A673 (cell line): ENCODE results near the gene GGT5. TPM values are rescaled to one million over a fixed set of nuclear protein-coding genes. Genes with fewer than 3 reads are reported as not detected.

Source experiments
- BruUV-seq: library from RNA; stranded (reverse); fragments of 400-500 nt; replicated peaks from 2 replicates; lab custom pipeline; 2021; lab: Mats Ljungman, UMichigan
- CTCF ChIA-PET: fragments of 300-600 bp; sonication (Branson Sonifier 250); formaldehyde crosslinking; loops from one replicate; lab custom pipeline; 2022; ENCODE audit warnings: antibody characterized with exemption; lab: Charles Lee
- POLR2A ChIA-PET: fragments of 300-600 bp; sonication (Branson Sonifier 250); formaldehyde crosslinking; loops from one replicate; lab custom pipeline; 2022; ENCODE audit warnings: antibody characterized with exemption; ENCODE audit not compliant: low non-redundant PET; lab: Charles Lee
- DNase-seq: peaks from one replicate; pipeline ENCODE4 v3.0.0-alpha.2; 2015; ENCODE audit warnings: low spot score
- H3K27ac ChIP-seq: fragments of 200-600 bp; sonication (generic); 2 replicates; pipeline ENCODE4 v1.5.1; 2016; ENCODE audit warnings: mixed run types, low read depth, mild to moderate bottlenecking, mixed read lengths, antibody characterized with exemption, low read length; ENCODE audit not compliant: poor library complexity, severe bottlenecking
- H3K27me3 ChIP-seq: fragments of 200-600 bp; sonication (generic); replicated peaks from 2 replicates; pipeline ENCODE4 v1.6.1; 2017; ENCODE audit warnings: mixed run types, low read depth, mild to moderate bottlenecking, mixed read lengths, antibody characterized with exemption, low read length; ENCODE audit not compliant: insufficient read depth, poor library complexity
- H3K36me3 ChIP-seq: fragments of 200-600 bp; sonication (generic); 2 replicates; pipeline ENCODE4 v1.6.1; 2016; ENCODE audit warnings: mixed run types, mild to moderate bottlenecking, mixed read lengths, antibody characterized with exemption, low read length; ENCODE audit not compliant: insufficient read depth, poor library complexity, severe bottlenecking
- H3K4me1 ChIP-seq: fragments of 200-600 bp; sonication (generic); 2 replicates; pipeline ENCODE4 v1.6.1; 2017; ENCODE audit warnings: mixed run types, mild to moderate bottlenecking, mixed read lengths, antibody characterized with exemption, low read length; ENCODE audit not compliant: insufficient read depth, poor library complexity, severe bottlenecking
- H3K4me3 ChIP-seq: fragments of 200-600 bp; sonication (generic); 2 replicates; pipeline ENCODE4 v1.5.1; 2016; ENCODE audit warnings: low read depth, mixed run types, mild to moderate bottlenecking, mixed read lengths, low read length; ENCODE audit not compliant: poor library complexity, severe bottlenecking
- H3K9me3 ChIP-seq: fragments of 200-600 bp; sonication (generic); 2 replicates; pipeline ENCODE4 v1.6.1; 2016; ENCODE audit warnings: mixed run types, low read depth, mild to moderate bottlenecking, mixed read lengths, antibody characterized with exemption, low read length; ENCODE audit not compliant: poor library complexity, severe bottlenecking
- EZH2 ChIP-seq: fragments of 200-600 bp; sonication (generic); IDR thresholded peaks from 2 replicates; pipeline ENCODE4 v1.6.1; 2017; ENCODE audit warnings: borderline replicate concordance, low read depth, mild to moderate bottlenecking, mixed read lengths, antibody characterized with exemption, low read length; ENCODE audit not compliant: poor library complexity, severe bottlenecking
- intact Hi-C: fragments of 100-400 bp; cut with micrococcal nuclease; formaldehyde crosslinking; loops from one replicate; pipeline ENCODE4 v1.10.0; 2022; ENCODE audit not compliant: unreplicated experiment
- total RNA-seq: library from RNA; stranded (reverse); gene quantifications from 2 replicates; pipeline ENCODE4 v1.2.3, GENCODE V29; 2021
- TF ChIP-seq, protein P1 (sequence below): fragments of 300-800, 200-600 bp; sonication (generic); conservative IDR thresholded peaks from 2 replicates; pipeline ENCODE4 v1.5.1; 2017; ENCODE audit warnings: low read depth, mild to moderate bottlenecking, antibody characterized with exemption, low read length, moderate library complexity, mixed read lengths

GGT5 gene
- total RNA-seq, 1 experiment from 2014 or later: not detected

DNA sequence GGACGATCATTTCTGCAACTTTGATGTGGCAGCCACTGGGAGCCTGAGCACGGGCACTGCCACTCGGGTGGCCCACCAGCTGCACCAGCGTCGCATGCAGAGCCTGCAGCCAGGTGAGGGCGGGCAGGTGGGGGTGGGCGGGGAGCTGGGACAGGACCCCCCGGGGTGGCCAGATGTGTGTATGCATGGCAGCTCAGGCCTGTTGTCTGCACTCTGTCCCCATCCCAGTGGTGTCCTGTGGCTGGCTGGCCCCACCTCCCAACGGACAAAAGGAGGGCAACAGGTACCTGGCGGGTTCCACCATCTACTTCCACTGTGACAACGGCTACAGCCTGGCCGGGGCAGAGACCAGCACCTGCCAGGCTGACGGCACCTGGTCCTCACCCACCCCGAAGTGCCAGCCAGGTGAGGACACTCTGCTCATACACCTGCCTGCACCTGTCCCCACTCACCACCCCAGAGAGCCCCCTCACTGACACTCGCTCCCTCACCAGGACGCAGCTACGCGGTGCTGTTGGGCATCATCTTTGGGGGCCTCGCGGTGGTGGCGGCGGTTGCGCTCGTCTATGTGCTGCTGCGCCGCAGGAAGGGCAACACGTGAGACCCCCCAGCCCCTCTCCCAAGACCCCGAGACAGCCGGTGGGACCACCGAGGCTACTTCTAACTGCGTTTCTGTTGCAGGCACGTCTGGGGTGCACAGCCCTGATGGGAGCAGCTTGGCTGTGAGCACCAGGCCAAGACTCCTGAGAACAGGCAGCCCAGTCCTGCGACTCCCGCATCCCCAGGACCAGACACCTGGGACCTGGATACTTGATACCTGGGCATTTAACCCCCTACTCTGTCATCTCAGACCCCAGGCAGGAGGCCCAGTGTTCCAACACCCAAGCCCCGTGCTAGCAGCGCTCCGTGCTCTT is 56.9 kb downstream of the GGT5 start:
- Histone ChIP-seq H3K4me3 (no peak overlapping the region), H3K4me1 (no peaks in the 10 kb centered on the region), H3K27me3 (no peaks in the 10 kb centered on the region), H3K36me3 (no peaks in the 10 kb centered on the region), H3K27ac (no peak overlapping the region), H3K9me3 (no peaks in the 10 kb centered on the region)
- ChIA-PET POLR2A (no interaction called here), CTCF (no interaction called here)
- DNase-seq: no peak
- TF ChIP-seq EZH2: no peak
- TF ChIP-seq, protein P1, sequence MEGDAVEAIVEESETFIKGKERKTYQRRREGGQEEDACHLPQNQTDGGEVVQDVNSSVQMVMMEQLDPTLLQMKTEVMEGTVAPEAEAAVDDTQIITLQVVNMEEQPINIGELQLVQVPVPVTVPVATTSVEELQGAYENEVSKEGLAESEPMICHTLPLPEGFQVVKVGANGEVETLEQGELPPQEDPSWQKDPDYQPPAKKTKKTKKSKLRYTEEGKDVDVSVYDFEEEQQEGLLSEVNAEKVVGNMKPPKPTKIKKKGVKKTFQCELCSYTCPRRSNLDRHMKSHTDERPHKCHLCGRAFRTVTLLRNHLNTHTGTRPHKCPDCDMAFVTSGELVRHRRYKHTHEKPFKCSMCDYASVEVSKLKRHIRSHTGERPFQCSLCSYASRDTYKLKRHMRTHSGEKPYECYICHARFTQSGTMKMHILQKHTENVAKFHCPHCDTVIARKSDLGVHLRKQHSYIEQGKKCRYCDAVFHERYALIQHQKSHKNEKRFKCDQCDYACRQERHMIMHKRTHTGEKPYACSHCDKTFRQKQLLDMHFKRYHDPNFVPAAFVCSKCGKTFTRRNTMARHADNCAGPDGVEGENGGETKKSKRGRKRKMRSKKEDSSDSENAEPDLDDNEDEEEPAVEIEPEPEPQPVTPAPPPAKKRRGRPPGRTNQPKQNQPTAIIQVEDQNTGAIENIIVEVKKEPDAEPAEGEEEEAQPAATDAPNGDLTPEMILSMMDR: no peak
- intact Hi-C loops: loop anchor here (5.0 kb wide), 1 partner anchor 339 kb away; no protein-coding TSS in a partner anchor
- BruUV-seq: no TSS peak

DNA sequence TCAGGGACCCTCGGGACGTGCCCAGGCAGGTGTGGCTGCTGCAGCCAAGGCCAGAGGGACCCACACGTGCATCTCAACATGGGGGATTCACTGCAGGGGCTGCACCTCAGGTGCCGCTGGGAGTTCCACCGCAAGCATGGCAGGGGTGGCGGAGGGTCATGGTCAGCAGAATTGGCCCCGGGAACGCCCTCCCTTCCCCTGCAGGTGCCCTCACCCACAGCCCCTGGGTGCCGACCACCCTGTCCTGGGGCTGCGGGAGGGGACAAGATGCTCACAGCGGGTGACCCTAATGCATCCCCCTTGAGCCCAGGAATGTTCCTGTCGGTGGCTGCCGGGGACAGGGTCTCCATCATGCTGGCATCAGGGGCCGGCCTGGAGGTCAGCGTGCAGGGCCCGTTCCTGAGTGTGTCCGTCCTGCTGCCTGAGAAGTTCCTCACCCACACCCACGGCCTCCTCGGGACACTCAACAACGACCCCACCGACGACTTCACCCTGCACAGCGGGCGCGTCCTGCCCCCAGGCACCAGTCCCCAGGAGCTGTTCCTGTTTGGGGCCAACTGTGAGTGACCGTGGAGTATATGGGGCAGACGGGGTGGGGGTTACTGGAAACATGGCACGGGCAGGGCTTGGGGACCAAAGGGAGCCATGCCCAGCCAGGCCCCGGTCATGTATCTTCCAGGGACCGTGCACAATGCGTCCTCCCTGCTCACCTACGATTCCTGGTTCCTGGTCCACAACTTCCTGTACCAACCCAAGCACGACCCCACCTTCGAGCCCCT is 57.8 kb downstream of the GGT5 start:
- no peak overlapping the region for H3K27ac ChIP-seq
- no peak overlapping the region for H3K4me3 ChIP-seq
- H3K4me1 ChIP-seq: no peaks in the 10 kb centered on the region
- H3K27me3 ChIP-seq: no peaks in the 10 kb centered on the region
- TF ChIP-seq, protein P1: no peak
- TF ChIP-seq EZH2: no peak
- DNase-seq: no peak
- CTCF ChIA-PET: no interaction called here
- H3K36me3 ChIP-seq: no peaks in the 10 kb centered on the region
- intact Hi-C loops: loop anchor here (5.0 kb wide), 1 partner anchor 340 kb away; no protein-coding TSS in a partner anchor
- POLR2A ChIA-PET: no interaction called here
- no TSS peak for BruUV-seq
- no peaks in the 10 kb centered on the region for H3K9me3 ChIP-seq

DNA sequence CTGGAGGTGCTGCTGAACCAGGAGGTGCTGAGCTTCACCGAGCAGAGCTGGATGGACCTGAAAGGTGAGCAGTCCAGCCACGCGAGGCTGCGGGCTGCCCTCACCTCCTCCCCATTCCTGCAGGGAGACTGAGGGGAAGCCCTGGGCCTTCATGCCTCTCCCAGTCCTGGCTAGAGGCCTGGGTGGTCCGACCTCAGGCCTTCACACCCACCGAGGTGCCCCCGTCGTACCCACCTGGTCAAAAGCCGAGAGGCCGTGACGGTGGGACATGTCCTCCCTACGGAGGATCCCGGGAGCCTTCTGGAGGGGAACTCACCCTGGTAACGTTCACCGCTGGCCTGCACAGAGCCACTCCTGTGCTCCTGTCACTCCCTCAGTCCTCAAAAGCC is 58.5 kb downstream of the GGT5 start:
- H3K9me3 ChIP-seq: no peaks in the 10 kb centered on the region
- H3K4me1 ChIP-seq: no peaks in the 10 kb centered on the region
- H3K27me3 ChIP-seq: no peaks in the 10 kb centered on the region
- no peak overlapping the region for H3K27ac ChIP-seq
- TF ChIP-seq, protein P1: no peak
- ChIA-PET CTCF (no interaction called here), POLR2A (no interaction called here)
- intact Hi-C loops: loop anchor here (5.0 kb wide), 1 partner anchor 341 kb away; no protein-coding TSS in a partner anchor
- no TSS peak for BruUV-seq
- no peak for DNase-seq
- no peak overlapping the region for H3K4me3 ChIP-seq
- H3K36me3 ChIP-seq: no peaks in the 10 kb centered on the region
